Loucy (cell line): ENCODE data around the gene VWC2L.

Experiments
- EZH2phosphoT487 ChIP-seq: fragments of 200-600 bp; IDR thresholded peaks from 2 replicates; pipeline ENCODE4 v1.6.1; 2018; ENCODE audit warnings: antibody characterized with exemption, mild to moderate bottlenecking, moderate library complexity, borderline replicate concordance
- TF ChIP-seq, protein P1 (sequence below): fragments of 200-600 bp; sonication (generic); conservative IDR thresholded peaks from 2 replicates; pipeline ENCODE4 v1.5.1; 2014; ENCODE audit warnings: mild to moderate bottlenecking, antibody characterized with exemption, low read length

DNA sequence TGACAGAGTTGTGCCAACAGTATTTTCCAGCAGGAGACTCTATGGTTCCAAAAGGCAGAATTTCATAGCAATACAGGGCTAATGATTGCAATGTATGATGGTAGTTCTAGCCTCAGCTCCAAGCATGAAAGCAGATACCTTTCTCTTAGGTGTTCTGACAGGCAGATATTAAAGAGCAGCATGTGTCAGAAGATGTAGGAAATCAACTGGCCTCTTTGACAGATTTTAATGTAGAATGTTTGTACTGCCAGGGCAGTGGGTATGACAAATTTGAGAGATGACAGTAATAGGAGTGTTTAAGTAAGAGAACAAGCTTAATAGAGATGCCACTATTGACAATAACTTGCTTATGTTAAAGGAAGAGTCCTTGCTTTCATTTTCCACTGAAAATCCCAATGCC lies 21.5 kb upstream of the VWC2L start:
- TF ChIP-seq, protein P1, sequence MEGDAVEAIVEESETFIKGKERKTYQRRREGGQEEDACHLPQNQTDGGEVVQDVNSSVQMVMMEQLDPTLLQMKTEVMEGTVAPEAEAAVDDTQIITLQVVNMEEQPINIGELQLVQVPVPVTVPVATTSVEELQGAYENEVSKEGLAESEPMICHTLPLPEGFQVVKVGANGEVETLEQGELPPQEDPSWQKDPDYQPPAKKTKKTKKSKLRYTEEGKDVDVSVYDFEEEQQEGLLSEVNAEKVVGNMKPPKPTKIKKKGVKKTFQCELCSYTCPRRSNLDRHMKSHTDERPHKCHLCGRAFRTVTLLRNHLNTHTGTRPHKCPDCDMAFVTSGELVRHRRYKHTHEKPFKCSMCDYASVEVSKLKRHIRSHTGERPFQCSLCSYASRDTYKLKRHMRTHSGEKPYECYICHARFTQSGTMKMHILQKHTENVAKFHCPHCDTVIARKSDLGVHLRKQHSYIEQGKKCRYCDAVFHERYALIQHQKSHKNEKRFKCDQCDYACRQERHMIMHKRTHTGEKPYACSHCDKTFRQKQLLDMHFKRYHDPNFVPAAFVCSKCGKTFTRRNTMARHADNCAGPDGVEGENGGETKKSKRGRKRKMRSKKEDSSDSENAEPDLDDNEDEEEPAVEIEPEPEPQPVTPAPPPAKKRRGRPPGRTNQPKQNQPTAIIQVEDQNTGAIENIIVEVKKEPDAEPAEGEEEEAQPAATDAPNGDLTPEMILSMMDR: no peak
- TF ChIP-seq EZH2phosphoT487: no peak
